HG03280 (cell line): ENCODE results near the gene IFI30.
"Not testable (repeated sequence)": the region's sequence is repeated elsewhere in the genome, so short reads cannot be mapped to it uniquely, and the experiment has no call there.

Source experiments
- ATAC-seq: cut with Tn5 transposase; IDR thresholded peaks from one replicate; pipeline ENCODE4 v1.9.1; 2021; ENCODE audit warnings: mild to moderate bottlenecking, moderate library complexity; ENCODE audit not compliant: unreplicated experiment

The IFI30 gene

DNA sequence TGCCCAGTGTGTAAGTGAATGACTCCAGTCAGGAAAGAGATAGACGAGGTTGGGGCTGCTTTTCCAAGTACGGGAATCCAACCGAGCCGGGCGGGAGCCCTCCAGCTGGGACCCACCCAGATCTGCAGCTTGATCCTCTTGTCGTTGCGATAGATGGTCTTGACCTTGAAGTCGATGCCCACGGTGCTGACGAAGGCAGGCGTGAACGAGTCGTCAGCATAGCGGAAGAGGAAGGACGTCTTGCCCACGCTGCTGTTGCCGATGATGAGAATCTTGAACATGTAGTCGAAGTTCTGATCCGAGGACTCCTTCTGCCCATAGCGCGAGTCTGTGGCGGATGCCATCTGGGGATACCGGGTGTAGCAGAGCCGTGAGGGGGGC, 28.8 kb downstream of the IFI30 start:
- ATAC-seq, result no peak

DNA sequence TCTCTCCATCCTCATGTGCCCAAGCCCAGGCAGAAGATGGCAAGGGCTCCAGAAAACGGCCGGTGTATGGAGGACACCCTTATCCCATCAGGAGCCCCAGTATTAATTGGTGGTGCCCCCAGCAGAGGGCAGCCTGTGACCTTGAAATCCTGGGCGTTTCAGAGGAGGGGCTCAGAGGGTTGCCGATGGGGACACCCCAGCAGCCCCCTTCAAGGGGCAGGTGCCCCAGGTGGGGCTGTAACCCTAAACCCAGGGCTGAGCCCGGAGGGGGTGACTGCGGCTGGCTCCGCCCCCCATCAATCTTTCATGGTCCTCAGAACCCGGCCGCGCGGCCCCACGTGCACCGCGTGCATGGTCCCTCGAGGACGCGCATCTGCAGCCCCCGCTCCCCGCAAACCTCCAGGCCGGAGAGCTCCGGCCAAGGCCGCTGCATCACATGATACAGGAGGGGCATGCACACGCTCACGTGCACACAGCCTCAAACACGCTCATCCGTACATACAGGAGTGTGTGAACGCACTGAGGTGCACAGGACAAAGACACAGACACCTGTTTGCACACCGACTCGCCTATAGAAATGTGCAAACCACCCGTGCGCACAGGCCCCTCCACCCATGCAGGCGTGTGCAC, 29.3 kb downstream of the IFI30 start:
- ATAC-seq, result no peak

DNA sequence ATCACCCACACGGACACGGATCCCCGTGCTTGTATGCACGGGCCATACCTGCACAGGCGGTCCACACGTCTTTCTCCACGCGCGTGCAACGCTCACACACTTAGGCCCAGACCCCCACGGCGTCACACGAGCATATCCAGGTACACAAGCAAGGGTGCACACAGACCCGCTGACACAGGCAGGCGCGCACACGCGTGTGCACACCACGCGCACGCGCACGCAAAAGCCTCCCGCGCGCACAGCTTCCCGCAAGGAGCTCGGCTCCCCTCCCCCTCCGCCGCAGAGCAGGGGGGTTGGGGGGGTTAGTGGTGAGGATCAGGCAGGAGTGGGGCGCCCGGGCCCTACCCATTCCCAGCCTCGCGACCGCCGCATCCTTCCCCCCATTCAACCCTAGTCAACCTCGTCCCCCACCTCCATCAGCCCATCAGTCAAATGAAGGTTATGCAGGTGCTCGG, 29.8 kb downstream of the IFI30 start:
- ATAC-seq, result no peak

DNA sequence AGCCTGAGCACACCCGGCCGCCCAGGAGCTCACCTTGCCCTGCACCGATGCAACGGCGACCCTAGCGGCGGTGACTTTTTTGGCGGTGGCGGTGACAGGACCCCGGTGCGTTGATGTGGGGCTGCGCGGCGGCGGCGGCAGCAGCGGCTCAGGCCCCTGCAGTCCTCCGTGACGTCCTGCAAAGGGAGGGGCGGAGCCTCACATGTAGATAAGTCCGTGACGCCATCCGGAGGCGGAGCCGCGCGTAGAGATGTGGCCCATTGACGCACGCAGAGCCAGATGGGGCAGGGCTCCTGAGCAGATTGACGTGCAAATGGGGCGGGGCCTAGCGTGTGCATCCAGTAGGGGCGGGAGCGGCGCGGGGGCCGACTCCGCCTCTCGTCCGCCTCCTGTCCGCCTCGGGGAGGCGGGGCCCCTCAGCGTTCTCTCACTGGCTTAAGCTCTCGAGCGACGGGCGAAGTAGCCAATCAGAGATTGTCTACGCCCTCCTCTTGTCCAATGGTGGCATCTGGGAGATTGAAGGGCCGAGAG, 30.3 kb downstream of the IFI30 start, which contains the start of gene RAB3A:
Gene RAB3A, minus strand, starts transcription at position 180 of the 531 bp plus-strand sequence. CDS start 1,302 bp downstream, outside the sequence.
- ATAC-seq, result peak; percentile 89

DNA sequence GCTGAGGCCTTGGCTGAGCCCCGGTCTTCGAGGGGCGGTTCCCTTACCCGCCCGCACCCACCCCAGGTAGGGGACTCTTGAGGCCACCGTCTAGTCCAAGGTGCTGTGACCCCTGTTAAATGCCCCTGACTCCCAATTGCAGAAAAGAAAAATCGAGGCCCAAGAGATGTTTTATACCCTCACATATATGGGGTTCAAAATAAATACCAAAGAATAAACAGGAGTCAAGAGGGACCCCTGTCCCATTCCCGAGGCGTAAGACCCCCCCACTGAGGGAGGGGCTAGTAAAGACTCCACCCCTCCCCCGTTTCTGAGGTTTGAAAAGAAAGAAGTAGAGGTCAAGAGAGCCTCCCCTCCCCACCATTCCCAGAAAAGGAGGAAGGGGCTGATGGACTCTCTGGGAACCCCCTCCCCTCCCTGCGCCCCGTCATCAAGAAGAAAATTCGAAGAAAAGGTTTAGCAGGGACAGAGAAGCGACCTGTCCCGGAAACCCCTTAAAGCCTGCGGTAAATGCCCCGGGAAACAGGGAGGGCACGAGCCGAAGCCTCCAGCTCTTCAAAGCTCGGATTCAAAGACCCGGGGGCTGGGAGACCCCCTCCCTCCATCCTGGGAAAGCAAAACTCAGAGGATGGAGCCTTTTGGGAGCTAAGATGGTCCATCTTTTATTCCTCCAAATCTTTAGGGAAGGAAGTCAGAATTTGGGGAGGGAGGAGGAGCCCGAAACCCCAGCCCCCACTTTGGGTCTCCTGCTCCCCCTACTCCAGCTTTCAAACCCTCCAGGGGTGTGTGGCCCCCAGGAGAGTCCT, 31.0 kb downstream of the IFI30 start:
- ATAC-seq, result peak; percentile 11

DNA sequence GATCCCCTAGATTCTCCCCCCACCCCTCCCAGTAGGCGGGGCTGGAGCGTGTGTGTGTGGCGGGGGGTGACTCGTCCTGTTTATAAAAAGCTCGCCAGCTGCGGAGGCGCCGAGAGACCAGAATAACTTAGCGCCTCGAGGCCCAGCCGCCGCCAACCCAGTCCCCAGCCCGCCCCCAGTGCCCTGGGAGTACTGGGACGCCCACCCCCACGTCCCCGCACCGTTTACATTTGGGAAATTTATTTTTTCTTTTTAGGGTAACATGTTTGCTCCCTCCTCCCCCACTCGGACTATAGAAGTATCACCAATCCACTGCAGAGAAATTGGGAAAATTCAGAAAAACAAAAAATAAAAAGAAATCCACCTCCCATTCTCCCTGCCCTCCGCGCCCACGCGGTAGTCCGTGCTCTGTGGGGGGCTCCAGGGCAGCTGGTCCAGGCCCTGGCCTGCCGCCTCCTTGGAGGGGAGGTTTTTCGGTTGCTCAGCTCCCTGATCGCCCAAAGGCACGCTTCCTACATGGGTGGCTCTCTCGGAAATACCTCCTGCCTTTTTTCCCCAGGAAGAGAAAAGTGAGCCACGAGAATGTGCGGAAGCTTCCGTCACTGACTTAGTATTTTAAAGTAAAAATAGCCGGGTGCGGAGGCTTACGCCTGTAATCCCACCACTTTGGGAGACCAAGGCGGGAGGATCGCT, 31.7 kb downstream of the IFI30 start:
- no peak for ATAC-seq

DNA sequence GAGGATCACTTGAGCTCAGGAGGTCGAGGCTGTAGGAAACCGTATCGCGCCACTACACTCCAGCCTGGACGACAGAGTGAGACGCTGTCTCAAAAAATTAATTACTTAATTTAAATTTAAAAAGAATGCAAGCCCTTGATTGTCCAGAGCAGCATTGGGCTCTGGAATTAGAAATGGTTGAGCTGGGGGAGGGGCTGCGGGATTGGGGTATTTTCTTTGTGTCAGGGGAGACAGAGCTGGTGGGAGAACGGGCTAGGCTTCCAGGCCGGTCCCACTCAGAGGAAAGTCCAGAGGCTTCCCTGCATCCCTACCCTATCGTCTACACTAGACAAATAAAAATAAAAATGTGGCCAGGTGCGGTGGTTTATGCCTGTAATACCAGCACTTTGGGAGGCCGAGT, 32.4 kb downstream of the IFI30 start:
- ATAC-seq, result no peak

DNA sequence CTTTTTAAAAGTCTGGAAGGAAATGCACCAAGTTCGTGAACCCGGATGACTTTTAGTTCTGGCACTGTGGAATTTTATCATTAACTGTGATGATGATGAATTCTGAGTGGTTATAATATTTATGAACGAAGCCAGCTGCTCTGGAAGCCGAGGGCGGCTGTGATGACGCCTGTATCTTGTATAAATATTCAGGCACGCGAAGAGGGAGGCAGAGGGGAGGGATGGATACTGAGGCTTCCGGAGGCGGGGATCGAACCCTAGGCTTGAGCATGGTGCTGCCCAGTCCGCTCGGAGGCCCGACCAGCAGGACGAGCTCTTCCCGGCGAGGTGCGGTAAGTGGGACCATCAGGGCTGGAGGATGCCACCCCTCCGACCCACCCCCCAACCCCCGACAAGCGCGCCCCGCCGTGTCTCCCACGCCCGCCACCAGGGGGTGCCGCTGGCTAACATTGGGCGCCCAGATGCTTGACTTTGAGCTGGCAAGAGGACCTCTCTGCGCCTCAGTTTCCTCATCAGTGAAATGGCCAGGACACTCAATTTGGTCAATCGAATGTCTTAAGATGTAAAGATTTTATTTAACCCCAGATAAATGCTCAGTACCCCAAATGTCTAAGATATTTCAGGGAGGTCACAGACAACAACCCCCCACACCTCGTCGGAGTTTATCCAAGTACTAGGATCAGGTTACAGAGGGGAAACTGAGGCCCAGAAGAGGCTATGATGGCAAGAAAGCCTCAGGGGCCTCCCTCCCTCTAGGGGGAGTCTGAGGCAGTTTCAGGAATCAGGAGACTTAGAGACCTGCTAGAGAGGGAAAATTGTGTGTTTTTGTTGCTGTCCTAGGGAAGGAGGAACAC, 34.7 kb downstream of the IFI30 start:
- no peak for ATAC-seq

DNA sequence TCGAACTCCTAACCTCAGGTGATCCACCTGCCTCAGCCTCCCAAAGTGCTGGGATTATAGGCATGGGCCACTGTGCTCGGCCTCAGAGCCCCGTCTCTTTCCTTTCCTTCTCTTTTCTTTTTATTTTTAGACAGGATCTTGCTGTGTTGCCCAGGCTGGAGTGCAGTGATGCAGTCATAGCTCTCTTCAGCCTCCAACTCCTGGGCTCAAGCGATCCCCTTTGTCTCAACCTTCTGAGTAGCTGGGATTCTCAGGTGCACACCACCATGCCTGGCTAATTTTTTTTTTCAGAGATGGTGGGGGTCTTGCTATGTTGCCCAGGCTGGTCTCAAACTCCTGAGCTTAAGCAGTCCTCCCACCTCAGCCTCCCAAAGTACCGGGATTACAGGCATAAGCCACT, 36.3 kb downstream of the IFI30 start:
- ATAC-seq, result not testable (repeated sequence)

DNA sequence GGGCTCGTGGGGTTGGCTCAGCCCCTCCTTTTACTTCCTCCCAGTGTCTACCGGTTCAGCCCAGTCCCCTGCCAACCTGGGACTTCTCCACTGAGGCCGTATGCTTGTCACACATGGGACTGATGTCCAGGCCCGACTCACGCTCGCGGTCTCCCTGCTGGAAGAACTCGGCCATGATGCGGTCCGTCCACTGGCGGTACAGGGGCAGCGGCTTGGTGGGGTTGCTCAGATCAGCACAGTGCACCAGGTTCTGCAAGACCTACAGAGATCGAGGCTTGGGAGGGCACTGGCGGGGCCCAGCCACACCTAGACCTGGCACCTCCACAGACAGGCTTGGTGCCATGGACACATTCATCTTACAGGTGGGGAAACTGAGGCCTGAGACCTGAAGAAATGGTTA, 38.1 kb downstream of the IFI30 start:
- ATAC-seq, result no peak

DNA sequence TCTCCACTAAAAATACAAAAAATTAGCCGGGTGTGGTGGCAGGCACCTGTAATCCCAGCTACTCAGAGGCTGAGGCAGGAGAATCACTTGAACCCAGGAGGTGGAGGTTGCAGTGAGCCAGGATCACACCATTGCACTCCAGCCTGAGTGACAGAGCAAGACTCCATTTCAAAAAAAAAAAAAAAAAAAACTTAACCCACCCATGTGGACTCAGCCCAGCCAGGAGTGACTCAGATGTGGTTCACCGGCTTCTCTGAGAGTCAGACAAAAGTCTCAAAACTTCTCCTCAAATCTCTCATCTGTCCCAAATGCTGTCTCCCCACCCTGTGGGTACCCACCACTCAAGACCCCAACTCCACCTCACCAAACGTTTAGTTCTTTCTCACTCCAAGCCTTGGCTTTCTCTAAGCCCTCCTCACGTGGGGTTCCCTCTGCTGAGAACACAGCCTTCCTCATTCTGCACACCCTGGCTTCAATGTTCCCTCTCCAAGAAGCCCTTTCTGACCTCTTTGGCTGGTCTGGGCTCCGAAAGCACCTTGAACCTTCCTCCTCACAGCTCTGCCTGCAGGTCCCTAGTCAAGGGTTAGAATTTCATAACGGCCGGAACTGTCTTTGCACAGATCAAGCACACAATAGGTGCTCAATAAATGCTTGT, 41.3 kb downstream of the IFI30 start:
- no peak for ATAC-seq

DNA sequence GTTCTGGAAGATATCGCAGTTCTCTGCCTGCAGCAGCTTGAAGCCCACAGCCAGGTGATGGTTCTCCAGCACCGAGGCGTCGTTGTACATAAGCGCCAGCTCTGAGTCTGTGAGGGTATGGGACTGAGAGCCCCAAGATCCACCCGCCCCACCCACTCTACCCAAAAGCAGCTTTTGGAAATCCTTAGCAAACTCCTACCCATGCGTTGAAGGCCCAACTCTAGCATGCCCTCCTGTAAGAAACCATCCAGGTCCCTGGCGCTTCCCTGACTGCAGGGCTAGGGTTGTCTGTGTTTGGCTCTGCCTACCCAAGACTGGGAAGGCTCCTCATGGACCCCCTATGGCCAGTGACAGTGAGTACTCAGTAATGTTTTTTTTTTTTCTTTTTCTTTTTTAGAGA, 43.2 kb downstream of the IFI30 start:
- ATAC-seq, result no peak

DNA sequence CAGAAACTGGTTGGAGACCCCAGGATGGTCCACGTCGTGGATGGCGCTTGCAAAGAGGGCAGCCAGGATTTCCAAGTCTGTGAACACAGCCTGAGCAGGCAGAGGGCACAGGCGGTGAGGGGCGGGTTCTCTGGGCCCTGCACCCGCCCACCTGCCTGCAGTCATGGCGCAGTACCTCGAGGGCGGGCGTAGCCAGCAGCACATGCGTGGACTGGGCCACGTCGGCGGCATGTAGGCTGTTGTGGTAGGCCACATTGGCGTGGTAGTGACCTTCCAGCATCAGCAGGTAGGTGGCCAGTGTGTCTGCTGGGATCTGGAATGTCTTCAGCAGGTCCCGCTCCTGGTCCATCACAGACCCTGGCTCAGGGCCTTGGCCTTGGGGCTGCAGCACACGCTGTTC, 44.5 kb downstream of the IFI30 start:
- no peak for ATAC-seq

DNA sequence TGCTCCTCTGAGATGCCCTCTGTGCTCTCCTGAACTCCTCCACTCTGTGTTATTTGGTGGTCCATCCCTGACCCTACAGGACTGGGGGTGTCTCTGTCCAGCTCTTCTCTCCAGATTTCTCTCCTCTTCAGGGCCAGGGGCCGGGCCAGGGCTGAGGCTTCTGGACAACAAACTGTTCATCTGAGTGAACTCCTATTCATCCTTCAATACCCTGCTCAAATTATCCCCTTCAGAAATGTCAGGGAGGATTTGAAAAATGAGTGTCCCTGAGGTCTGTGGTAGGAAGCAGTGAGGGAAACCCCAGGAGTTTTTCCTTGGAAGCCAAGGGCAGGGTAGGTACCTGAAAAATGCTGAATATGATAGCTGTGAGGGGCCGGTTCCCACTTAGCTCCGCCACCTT, 45.0 kb downstream of the IFI30 start:
- ATAC-seq, result no peak

DNA sequence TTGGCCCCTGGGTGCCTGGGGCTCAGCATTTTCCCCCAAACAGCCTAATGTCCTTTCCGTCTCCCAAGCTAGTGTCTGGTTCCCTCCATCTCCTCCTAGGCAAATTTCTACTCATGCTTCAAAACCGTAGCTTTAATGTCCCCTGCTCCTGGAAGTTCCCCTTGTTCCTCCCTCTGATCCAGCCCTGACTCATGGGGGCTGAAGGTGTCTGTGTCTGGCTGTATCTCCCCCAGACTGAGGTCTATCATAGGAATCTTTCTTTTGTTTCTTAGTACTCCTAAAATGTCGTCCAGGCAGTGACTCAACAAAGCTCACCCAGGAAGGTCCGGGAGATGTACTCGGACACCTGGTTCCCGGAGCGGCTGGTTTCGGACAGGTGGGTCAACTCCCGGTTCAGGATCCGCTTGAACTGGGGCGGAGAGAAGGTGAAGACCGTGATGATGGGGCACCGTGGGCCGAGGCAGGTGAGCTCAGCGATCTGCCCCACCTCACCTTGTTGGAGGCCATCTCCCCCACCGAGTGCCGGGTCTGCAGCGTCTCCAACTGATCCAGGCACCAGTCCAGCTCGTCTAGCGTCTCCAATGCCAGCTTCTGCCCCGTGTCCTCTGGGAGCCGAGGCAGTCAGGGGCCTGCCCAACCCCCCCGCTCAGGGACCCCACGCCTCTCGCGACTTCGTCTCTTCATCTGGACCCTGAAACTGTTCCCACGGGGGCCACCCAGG, 46.5 kb downstream of the IFI30 start:
- no peak for ATAC-seq

DNA sequence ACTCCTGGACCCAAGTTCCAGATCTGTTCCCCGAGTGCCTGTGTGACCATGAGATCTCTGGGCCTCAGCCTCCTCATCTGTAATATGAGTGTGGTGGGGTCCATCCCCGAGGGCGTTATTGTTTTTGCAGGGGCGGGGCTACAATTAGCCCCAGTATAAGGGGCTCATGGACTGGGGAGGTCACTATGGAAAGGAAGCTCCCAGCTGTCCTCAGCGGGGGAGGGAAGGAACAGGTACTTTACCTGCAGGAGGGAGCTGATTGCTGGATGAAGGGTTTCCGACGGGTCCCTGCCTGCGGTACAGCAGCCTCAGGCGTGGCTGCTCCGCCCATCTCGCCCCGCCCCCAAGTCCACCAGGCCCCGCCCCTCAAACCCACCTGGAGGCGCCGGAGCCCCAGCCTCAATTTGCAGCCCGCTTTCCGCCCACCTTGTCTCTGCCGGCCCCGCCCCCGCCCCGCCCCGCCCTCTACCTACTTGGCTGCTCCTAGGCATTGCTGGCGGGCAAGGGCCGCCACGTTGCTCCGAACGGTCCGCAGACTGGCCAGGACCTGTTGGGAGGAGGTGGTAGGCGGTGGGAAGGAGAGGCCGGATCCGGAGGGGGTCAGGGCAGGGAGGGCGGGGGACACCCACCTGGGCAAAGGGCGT, 47.1 kb downstream of the IFI30 start:
- no peak for ATAC-seq

DNA sequence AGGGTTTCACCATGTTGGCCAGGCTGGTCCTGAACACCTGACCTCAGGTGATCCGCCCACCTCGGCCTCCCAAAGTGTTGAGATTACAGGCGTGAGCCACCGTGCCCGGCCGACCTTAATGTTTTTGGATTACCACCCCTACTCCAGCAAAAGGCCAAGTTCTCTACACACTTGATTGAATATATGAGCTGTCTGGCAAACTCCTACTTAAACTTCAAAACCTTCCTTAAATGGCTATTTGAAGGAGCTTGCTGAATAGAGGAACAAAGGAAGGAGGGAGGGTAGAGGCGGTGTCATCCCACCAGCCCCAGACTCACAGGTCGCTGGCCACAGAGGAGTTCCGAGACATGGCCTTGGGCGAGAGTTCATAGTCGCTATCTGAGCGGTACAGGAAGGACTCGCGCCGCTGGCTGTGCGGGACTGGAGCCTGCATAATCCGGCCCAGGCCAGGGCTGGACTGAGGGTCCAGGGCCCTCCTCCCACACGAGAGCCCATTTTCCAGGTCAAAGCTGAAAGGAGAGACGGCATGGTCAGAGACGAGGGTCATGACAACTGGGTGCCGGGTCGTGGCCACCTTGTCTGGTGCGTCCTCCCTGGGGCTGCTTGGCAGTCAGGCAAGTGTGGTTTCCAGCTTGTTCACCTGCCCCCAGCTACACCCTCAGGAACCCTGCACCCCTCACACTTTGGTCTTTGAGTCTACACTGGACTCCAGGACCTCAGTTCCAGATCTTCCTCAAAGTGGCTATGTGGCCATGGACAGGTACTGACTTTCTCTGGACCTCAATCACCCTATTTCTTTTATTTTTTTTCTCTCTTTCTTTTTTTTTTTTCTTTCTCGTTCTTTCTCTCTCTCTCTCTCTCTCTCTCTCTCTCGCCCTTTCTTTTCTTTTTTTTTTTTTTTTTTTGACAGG, 48.5 kb downstream of the IFI30 start:
- no peak for ATAC-seq
